HG02981 (cell line): ENCODE results near the gene PSMG3.

ENCODE experiments used
- ATAC-seq: cut with Tn5 transposase; IDR thresholded peaks from one replicate; pipeline ENCODE4 v1.9.1; 2021; ENCODE audit warnings: mild to moderate bottlenecking, moderate library complexity; ENCODE audit not compliant: unreplicated experiment

PSMG3 gene

GRCh38 chr7:1559626-1560590, 9.9 kb downstream of the PSMG3 start:
- ATAC-seq, result no peak

- ATAC-seq, result no peak
Measured at GRCh38 chr7:1558841-1559625, 10.8 kb downstream of the PSMG3 start.

- no peak for ATAC-seq
Measured at GRCh38 chr7:1558181-1558811, 11.5 kb downstream of the PSMG3 start.

- no peak for ATAC-seq
Measured at GRCh38 chr7:1557771-1558170, 12.1 kb downstream of the PSMG3 start.

GRCh38 chr7:1557006-1557405, 12.8 kb downstream of the PSMG3 start:
- no peak for ATAC-seq

GRCh38 chr7:1555813-1556543, 13.9 kb downstream of the PSMG3 start, which contains the start of gene TMEM184A:
Gene TMEM184A, minus strand, starts transcription at chr7:1556205. Its CDS starts 721 bp downstream, at chr7:1555484.
- ATAC-seq, result no peak

- ATAC-seq, result no peak
Measured at GRCh38 chr7:1555046-1555812, 14.6 kb downstream of the PSMG3 start.

- ATAC-seq, result no peak
Measured at GRCh38 chr7:1554333-1555045, 15.3 kb downstream of the PSMG3 start.

GRCh38 chr7:1553512-1554210, 16.2 kb downstream of the PSMG3 start:
- ATAC-seq, result no peak

GRCh38 chr7:1552200-1552599, 17.6 kb downstream of the PSMG3 start:
- ATAC-seq, result no peak

GRCh38 chr7:1550846-1551155, 19.0 kb downstream of the PSMG3 start:
- ATAC-seq, result no peak

- no peak for ATAC-seq
Measured at GRCh38 chr7:1550005-1550845, 19.6 kb downstream of the PSMG3 start.

GRCh38 chr7:1549357-1550004, 20.4 kb downstream of the PSMG3 start:
- ATAC-seq, result no peak

- ATAC-seq, result no peak
Measured at GRCh38 chr7:1548944-1549343, 20.9 kb downstream of the PSMG3 start.

- no peak for ATAC-seq
Measured at GRCh38 chr7:1548438-1548831, 21.4 kb downstream of the PSMG3 start.

- ATAC-seq, result no peak
Measured at GRCh38 chr7:1547777-1548437, 21.9 kb downstream of the PSMG3 start.
